ENCODE results near the gene IFIH1.

DNA sequence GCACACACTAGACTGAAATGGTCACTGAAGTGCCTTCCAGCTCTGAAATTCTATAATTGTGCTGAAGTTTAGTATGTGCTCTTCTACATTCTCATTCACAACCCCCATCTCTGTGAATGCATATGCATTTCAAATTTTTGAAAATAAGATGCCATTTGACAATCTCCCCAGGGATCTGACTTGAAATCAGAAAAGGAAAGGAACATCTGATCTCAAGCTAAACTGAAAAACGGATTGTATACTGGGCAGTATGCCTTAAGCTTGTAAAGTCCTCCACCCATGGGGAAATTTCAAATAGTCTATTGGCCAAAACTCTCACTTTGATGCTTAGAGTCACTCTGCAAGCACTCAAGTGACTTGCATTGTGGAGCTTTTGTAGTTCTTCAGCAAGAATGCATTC is 98.1 kb downstream of the IFIH1 start:
- TF ChIP-seq, protein P1, sequence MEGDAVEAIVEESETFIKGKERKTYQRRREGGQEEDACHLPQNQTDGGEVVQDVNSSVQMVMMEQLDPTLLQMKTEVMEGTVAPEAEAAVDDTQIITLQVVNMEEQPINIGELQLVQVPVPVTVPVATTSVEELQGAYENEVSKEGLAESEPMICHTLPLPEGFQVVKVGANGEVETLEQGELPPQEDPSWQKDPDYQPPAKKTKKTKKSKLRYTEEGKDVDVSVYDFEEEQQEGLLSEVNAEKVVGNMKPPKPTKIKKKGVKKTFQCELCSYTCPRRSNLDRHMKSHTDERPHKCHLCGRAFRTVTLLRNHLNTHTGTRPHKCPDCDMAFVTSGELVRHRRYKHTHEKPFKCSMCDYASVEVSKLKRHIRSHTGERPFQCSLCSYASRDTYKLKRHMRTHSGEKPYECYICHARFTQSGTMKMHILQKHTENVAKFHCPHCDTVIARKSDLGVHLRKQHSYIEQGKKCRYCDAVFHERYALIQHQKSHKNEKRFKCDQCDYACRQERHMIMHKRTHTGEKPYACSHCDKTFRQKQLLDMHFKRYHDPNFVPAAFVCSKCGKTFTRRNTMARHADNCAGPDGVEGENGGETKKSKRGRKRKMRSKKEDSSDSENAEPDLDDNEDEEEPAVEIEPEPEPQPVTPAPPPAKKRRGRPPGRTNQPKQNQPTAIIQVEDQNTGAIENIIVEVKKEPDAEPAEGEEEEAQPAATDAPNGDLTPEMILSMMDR (IDR thresholded peaks at IDR 0.05; ENCODE audit: poor library complexity): no peak
- TF ChIP-seq EZH2 (IDR thresholded peaks at IDR 0.05; ENCODE audit: borderline replicate concordance): no peak

All from hepatocyte (in vitro differentiated cells).